Cardiac septum (tissue), 1 donor: Measurements from ENCODE around the gene DAB1. TPM values are rescaled to one million over a fixed set of nuclear protein-coding genes. Genes with fewer than 3 reads are reported as not detected.

Experiments
- DNase-seq: peaks from one replicate; pipeline ENCODE4 v3.0.0-alpha.2; 2020; ENCODE audit warnings: low spot score
- intact Hi-C: fragments of 100-400 bp; cut with DNase I; formaldehyde crosslinking; loops from one replicate; pipeline ENCODE4 v1.14.0; 2022
- total RNA-seq: library from RNA; stranded (reverse); fragmentation: NEBNext Ultra II Directional; extraction: Animal tissue kit (Norgen Biotek cat#: 25700); gene quantifications from one replicate; pipeline ENCODE4 v1.2.1, GENCODE V29; 2021
- donor health status: DM: no; HTN: no; CAD: no.

DAB1 gene
- total RNA-seq, 1 donor from 2014 or later: 2.0 TPM

DNA sequence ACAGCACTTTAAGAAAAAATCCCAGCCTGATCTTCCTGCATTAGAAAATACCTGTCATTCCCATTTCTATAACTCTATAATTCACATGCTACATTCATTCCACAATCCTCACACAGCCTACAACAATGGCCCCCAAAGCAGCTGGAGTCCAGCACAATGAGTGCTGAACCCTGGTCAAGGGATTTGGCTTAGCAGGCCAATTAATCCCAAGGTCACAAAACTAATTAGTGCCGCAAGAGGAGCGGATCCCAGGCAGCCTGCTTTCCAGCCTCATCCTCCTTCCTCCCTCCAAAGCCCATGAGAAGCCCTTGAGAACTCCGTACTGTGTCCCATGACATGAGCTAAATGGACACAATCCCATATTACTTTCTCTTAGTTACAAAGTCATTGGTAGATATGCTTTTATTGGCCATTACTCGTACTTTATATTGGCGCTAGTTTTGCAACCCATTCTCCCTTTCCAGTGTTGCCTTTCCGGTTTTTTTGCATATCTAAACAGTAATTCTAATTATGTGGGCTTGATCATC is 94.8 kb downstream of the DAB1 start:
- intact Hi-C loops: loop anchor here (10.0 kb wide), 1 partner anchor 274 kb away; no protein-coding TSS in a partner anchor
- no peak for DNase-seq

GRCh38 chr1:57327946-57328345 is 95.9 kb downstream of the DAB1 start:
- intact Hi-C loops: loop anchor here (10.0 kb wide), 1 partner anchor 273 kb away; no protein-coding TSS in a partner anchor
- no peak for DNase-seq

- DNase-seq: no peak
- intact Hi-C loops: loop anchor here (10.0 kb wide), 1 partner anchor 273 kb away; no protein-coding TSS in a partner anchor
Measured at GRCh38 chr1:57327336-57327735, 96.5 kb downstream of the DAB1 start.

DNA sequence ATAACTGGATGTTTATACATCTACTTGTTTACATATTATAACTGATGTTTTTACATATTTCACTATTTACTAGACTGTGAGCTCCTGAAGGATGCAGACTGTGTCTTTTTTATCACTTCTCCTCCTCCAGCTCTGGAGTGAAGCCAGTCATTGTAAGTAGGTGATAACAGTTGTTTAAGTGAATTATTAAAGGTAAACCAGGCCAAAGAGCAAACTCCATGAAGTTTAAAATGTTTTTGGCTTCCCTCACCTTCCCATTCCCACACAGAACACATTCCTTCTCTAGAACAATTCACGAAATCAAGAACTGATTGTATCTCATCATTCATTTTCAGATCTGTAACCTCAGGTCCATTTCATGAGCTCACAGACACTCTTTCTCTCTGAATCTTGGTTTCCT is 98.3 kb downstream of the DAB1 start:
- DNase-seq: no peak
- intact Hi-C loops: loop anchor here (10.0 kb wide), 1 partner anchor 271 kb away; no protein-coding TSS in a partner anchor

DNA sequence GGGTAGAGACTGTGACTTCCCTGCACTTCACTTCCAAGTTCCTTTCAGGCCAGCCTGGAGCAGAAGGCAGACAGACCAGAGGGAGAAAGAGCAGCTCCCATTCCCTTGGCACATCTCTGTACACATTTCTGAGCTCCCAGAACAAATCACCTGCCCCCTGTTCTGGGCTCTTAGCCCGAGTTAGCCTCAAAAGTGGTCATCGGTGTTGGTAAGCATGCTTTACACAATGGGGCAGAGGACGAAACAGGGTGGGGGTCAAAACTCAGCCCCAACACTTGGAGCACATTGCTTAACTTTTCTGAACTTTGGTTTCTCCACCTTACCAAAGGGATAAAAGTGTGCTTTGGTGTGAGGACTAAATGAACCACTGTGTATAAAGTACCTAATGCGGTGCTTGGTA is 98.7 kb downstream of the DAB1 start:
- no peak for DNase-seq
- intact Hi-C loops: loop anchor here (10.0 kb wide), 1 partner anchor 270 kb away; no protein-coding TSS in a partner anchor

DNA sequence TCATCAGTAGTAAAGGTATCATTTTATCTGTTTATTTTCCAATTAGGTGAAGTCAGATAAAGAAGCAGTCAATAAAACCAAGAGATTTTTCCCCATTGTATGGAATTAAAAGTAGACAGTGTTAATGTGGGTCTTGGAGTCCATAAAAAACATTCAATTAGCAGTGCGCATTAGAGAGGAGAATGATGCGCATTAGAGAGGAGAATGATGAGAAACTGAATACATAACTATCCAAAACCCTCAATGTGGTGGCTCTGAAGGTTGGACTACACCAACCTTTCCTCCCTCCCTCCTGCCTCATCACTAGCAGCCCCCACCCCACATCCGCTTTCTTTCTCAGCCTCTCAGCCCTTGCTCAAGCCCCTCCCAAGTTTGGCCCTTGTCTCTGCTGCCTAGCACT is 99.5 kb downstream of the DAB1 start:
- DNase-seq: no peak
- intact Hi-C loops: loop anchor here (10.0 kb wide), 1 partner anchor 270 kb away; no protein-coding TSS in a partner anchor

DNA sequence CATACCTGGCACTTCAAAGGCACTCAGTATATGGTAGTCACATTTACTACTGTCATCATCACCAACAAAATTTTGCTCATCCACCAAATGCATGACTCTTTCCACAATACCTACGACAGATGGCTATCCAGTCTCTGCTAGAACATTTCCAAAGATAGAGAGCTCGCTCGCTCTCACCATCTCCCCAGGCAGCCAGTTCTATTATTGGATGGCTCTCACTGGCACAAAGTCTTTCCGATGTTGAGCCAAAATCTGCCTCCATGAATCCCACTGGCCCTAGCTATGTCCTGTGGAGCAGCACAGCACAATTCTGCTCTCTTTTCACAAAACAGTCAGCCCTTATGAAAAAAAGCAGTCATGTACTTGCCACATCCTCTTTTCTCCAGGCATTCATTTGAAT is 102.1 kb downstream of the DAB1 start:
- intact Hi-C loops: loop anchor here (10.0 kb wide), 1 partner anchor 267 kb away; no protein-coding TSS in a partner anchor

GRCh38 chr1:57319791-57320190 is 104.1 kb downstream of the DAB1 start:
- DNase-seq: no peak
- intact Hi-C loops: loop anchor here (10.0 kb wide), 1 partner anchor 265 kb away; no protein-coding TSS in a partner anchor

More for the DNA sequence above, 102.1 kb downstream of the DAB1 start:
- DNase-seq: no peak

DNA sequence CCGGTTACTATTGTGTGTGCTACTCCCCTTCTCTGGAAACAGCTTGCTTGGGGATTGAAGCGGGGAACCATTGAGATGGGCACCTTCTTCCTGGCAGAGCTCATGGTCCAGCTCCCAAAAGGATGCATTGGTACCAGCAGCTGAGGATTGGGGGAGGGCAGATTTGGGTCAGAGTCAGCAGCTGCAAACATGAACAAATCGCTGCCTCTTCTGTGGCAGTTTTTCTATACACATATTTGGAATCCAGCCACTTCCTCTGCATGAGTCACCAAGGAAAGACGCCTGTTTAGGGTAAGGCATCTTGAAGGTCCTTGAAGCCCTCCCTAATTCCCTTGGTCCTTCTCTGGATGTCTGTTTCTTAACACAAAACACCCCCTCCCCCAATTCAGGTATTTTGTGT is 104.7 kb downstream of the DAB1 start:
- intact Hi-C loops: no loop called here
- no peak for DNase-seq

DNA sequence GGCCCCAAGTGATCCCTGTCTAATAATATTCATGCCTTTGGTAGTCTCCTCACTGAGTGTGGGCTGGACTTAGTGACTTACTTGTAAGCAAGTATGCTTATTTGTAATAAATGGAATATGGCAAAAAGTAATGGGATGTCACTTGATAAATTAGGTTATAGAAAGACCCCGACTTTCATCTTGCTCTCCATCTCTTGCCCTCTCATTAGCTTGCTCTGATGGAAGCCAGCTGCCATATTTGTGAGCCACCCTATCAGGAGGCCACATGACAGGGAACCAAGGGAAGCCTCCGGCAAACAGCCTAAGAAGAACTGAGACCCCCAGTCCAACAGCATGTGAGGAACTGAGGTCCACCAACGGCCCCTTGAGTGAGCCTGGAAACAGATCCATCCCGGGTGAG is 107.0 kb downstream of the DAB1 start:
- intact Hi-C loops: no loop called here

DNA sequence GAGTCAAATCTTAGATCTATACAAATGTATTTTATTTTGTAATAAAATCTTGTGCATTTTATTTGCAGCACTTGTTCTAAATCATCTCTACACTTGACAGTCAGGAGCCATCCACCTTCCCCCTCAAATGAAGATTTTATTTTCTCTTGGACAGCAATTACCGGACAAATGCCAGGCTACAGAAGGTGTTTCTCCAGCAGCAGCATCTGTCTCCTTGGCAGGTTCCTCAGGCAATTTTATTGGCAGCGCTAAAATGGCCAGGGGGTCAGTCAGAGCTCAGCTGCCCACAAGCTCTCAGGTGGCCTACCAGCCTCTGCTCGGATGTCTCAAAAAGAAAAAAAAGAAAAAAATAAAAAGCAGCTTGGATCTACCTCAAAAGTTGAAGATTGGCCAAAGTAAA is 107.6 kb downstream of the DAB1 start:
- no peak for DNase-seq
- intact Hi-C loops: no loop called here

More for the DNA sequence above, 107.0 kb downstream of the DAB1 start:
- no peak for DNase-seq

DNA sequence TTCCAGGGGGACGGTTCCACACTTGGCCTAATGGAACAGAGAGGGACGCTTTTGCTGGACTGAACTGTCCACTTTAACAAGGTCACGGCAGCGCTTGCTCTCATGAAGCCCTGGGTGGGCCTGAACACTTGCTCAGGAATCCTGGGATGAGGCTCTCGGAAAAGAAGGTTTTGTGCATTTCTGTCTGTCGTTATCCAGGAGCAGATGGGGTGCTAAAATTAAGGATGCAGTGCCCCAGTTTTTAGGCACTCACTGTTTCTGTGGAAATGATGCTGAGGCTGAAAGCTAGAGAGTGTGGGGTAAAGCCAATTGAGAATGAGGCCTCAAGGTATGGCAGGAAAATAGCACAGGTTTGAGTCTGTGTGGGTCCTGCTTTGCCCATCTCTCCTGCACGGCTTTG is 111.0 kb downstream of the DAB1 start:
- intact Hi-C loops: no loop called here
- DNase-seq: no peak

- intact Hi-C loops: no loop called here
- no peak for DNase-seq
Measured at GRCh38 chr1:57311411-57311810, 112.4 kb downstream of the DAB1 start.

DNA sequence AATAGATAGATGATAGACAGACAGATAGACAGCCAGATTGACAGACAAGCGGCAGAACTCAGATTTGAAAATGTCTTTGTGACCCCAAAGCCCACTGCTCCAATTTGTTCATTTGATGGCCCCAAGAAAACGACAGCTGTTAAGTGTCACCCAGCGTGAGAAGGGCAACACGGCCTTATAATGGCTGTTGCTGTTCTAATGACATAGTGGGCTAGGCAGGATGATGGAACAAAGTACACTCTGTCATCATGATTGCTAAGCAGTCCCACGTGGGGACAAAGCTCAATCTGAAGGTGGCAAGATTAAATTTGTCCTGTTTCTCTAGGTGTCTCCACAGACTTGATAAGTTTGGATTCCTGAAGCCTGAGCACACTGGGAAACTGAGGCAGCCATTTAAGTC is 112.9 kb downstream of the DAB1 start:
- no peak for DNase-seq
- intact Hi-C loops: no loop called here

GRCh38 chr1:57309630-57310029 is 114.2 kb downstream of the DAB1 start:
- no peak for DNase-seq
- intact Hi-C loops: no loop called here

- DNase-seq: no peak
- intact Hi-C loops: no loop called here
Measured at GRCh38 chr1:57307392-57308170, 116.3 kb downstream of the DAB1 start.

GRCh38 chr1:57304591-57304990 is 119.3 kb downstream of the DAB1 start:
- intact Hi-C loops: no loop called here
- no peak for DNase-seq

GRCh38 chr1:57302812-57303596 is 120.9 kb downstream of the DAB1 start:
- intact Hi-C loops: no loop called here
- no peak for DNase-seq

DNA sequence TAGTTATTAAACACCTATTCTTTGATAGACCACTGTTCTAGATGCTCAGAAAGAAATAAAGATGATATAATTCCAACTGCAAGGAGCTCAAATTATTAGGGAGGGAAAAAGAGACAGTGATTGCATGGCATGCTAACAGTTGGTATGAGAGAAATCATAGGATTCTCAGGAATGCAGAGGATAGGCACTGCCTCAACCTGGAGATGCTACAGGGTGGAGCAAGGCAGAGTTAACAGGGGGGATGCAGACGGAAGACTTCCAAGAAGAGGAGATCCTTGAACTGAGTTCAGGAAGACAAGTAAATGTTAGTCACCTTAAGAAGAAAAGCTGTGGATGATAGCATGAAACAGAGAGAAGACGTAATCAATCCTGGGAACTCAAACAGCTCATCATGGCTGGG is 123.7 kb downstream of the DAB1 start:
- no peak for DNase-seq
- intact Hi-C loops: no loop called here

DNA sequence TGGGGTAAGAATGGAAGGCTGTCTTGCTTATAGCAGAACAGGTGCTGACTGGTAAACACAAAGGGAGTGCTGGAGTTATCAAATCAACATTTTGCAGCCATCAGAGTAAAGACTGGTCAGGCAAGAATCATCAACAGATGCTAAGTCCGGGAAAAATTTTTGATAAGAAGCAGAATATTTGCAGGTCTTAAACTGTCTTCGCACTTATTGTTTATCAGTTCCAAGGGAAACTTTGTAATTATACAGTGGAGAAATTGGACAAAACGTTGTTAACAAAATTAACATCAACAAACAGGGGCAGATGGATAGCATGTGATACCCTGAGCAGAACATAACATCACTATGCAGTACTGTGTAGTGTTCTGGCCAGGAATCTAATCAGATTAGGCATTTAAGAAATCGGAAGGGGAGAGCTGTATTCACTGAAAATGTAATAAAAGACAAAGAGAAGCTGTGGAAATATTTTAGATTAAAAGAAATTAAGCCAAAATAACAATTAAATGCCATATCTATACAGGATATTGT is 127.1 kb downstream of the DAB1 start:
- intact Hi-C loops: no loop called here
- no peak for DNase-seq
